ENCODE data around the gene HOXA10. TPM values are rescaled to one million over a fixed set of nuclear protein-coding genes. Genes with fewer than 3 reads are reported as not detected.

Gene HOXA10
- total RNA-seq, 6 experiments from 2014 or later = 38.9 to 43.5 (median 41.1) TPM

DNA sequence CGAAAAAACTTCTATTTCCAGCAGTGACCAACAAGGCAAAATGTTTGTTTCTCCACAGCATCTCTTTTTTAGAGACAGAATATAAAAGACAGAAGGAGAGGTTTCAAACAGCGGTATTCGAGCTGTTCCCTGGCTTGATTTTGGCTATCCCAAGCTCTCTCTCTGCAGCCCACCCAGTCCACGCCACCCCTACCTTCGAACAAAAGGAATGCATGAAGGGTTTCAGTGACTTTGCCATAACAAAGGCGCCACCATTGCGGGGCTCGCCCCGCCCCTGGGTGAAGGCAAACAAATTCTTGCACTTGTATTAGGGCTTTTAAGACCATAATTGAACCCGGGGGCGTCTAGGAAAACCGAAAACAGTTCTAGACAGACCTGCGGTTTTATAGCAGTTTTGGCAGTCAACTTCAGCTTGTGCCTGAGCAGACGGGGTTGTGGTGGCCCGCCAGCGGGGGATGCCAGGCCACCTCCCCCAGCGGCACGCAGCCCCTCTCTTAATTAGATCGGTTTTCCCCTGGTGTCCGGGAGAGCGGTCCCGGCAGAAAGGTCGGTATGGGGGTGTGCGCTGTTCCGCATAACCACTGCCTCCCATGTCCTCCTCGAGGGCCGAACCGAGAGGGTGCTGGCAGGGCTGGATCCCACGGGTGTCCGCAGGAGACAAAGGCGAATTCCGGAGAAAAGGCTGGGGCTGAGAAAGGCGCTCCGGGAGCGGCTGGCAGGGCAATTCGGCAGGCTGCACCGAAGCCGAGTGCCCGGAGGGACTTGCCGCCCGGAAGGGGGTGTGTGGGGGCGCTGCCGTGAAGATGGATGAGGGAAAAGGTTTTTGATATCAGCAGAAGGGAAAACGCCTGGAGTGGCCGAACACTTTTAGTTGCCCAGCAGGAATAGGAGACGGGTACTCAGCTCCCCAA lies 13.6 kb upstream of the HOXA10 start:
- Mint-ChIP-seq H3K4me1 (ENCODE audit: low read depth) (peaks cover 63% of the 10 kb centered on the region), H3K36me3 (ENCODE audit: low read depth) (peaks cover 39% of the 10 kb centered on the region), H3K27ac (peak overlapping the region; percentile 97), H3K4me3 (peak overlapping the region; percentile 93), H3K9me3 (no peaks in the 10 kb centered on the region), H3K27me3 (ENCODE audit: insufficient read depth) (peaks cover 25% of the 10 kb centered on the region)
- DNase-seq = no peak
- no peak; the same call in 1 of the 2 replicates for TF ChIP-seq CTCF (IDR thresholded peaks at IDR 0.05)

- no peak for TF ChIP-seq CTCF (IDR thresholded peaks at IDR 0.05)
- H3K27ac Mint-ChIP-seq = peak overlapping the region; percentile 97
Measured at GRCh38 chr7:27186668-27187474, 12.8 kb upstream of the HOXA10 start.

DNA sequence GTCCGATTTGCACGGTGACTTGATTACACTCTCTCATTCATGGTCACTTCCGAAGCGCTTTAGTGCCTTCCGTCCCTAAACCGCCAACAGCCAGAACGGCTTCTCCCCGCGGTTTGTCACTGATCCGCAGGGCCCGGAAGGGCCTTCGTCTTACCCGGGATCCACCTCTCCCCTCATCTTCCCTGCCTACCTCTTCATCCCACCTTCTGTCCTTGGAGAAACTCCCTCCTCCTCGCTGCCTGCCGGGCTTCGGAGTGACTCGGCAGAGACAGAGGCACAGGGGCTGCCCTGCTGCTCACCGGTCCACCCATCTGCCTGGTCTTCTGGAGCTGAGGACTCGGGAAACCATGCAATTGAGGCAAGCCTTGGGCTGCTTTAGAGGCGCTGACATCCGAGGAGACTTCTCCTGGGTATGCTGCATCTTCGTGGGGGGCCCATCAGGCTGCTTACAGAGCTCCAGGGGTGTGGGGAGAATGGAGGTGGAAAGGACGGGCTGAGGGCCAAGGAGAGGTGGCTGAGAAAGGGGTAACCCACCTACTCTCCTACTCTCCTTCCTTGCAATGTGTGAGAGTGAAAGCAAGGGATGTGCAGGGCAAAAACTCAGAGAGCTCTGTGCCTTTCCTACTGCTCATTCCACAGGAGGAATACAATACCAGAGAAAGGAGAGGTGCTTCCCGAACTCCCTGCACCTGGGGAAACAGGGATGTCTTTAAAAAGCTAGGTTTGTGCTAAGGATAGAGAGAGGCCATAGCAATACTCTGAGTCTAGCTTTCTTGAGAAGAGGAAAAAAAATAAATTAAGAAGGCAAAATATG lies 11.9 kb upstream of the HOXA10 start:
- H3K9me3 Mint-ChIP-seq = no peaks in the 10 kb centered on the region
- no peak for TF ChIP-seq CTCF (IDR thresholded peaks at IDR 0.05)
- no peak for DNase-seq
- H3K27ac Mint-ChIP-seq = peak overlapping the region; percentile 97
- peaks cover 31% of the 10 kb centered on the region for H3K36me3 Mint-ChIP-seq (ENCODE audit: low read depth)
- H3K4me1 Mint-ChIP-seq (ENCODE audit: low read depth) = peaks cover 71% of the 10 kb centered on the region
- H3K27me3 Mint-ChIP-seq (ENCODE audit: insufficient read depth) = peaks cover 23% of the 10 kb centered on the region
- H3K4me3 Mint-ChIP-seq = peak overlapping the region; percentile 93

More at GRCh38 chr7:27186668-27187474, 12.8 kb upstream of the HOXA10 start:
- H3K27me3 Mint-ChIP-seq (ENCODE audit: insufficient read depth) = peaks cover 23% of the 10 kb centered on the region
- peaks cover 69% of the 10 kb centered on the region for H3K4me1 Mint-ChIP-seq (ENCODE audit: low read depth)
- peaks cover 39% of the 10 kb centered on the region for H3K36me3 Mint-ChIP-seq (ENCODE audit: low read depth)
- H3K4me3 Mint-ChIP-seq = peak overlapping the region; percentile 93
- H3K9me3 Mint-ChIP-seq = no peaks in the 10 kb centered on the region
- no peak for DNase-seq

DNA sequence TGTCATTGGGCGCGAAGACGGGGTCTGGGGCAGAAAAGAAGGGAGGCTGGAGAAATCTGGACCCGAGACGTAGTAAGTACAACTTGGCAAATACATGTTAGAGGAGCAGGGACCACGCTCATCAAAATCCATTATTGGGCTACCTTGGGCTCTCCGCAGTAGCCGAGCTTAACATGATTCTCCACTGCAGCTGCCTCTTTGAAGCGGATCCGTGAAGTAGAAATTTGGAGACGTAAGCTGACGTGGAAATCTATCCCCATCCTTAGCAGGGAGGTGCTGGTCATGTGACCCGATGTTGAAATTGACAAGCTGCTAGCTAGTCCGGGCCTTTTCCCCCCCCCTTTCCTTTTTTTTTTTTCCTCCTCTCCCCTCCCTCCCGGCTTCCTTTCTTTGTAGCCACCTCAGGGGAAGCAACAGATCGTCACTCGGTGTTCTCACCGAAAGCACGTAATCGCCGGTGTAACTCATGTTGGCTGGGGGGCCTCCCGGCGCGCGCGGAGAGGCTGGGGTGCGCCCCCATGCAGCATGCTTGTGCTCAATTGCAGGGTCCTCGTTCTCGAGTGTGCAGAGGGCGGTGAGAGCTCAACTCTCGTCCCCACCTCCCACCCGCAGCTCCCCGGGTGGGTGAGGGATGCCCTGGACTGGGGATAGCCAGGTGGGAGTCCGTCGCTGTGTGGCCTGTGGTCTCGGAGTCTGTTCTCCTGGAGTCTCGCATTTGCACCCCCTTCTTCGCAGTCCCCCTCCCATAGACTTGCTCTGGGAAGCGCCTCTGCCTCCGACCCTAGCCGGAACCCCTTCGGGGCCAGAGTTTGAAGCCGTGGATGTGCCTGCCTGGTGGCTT lies 11.1 kb upstream of the HOXA10 start, which contains the start of gene HOXA11:
TSS of gene HOXA11 (minus strand) at position 220 of the 841 bp plus-strand sequence. CDS start at position 132, 88 bp downstream.
- DNase-seq = peak; percentile 97
- peaks cover 29% of the 10 kb centered on the region for H3K36me3 Mint-ChIP-seq (ENCODE audit: low read depth)
- peak within 1 kb of the TSS; percentile 93 for H3K4me3 Mint-ChIP-seq
- no peaks in the 10 kb centered on the region for H3K9me3 Mint-ChIP-seq
- H3K27me3 Mint-ChIP-seq (ENCODE audit: insufficient read depth) = peaks cover 23% of the 10 kb centered on the region
- peaks cover 71% of the 10 kb centered on the region for H3K4me1 Mint-ChIP-seq (ENCODE audit: low read depth)
- TF ChIP-seq CTCF (IDR thresholded peaks at IDR 0.05) = no peak
- H3K27ac Mint-ChIP-seq = peak within 1 kb of the TSS; percentile 97

Data from HFFc6 (cell line).